ENCODE results near the gene CACYBP. TPM values are rescaled to one million over a fixed set of nuclear protein-coding genes. Genes with fewer than 3 reads are reported as not detected.

The CACYBP gene
- total RNA-seq, 1 experiment from 2014 or later = 183 TPM

- ChIA-PET POLR2A (no interaction called here), CTCF (interaction anchor here (1.1 kb wide), 1 partner anchor 22 kb away, joined by 3 read pairs; no protein-coding TSS in a partner anchor)
- no peak for DNase-seq
- no peak overlapping the region for H3K27ac Mint-ChIP-seq (ENCODE audit: unreplicated experiment)
- intact Hi-C loops (cut with micrococcal nuclease; ENCODE audit: unreplicated experiment) = no loop called here
- H3K36me3 Mint-ChIP-seq (ENCODE audit: insufficient read depth, unreplicated experiment) = no peaks in the 10 kb centered on the region
- peaks cover 33% of the 10 kb centered on the region for H3K4me1 ChIP-seq
- no peaks in the 10 kb centered on the region for H3K27me3 Mint-ChIP-seq (ENCODE audit: insufficient read depth, unreplicated experiment)
- no TSS peak for BruUV-seq (replicated peaks)
- H3K4me3 Mint-ChIP-seq (ENCODE audit: unreplicated experiment) = no peak overlapping the region
- H3K9me3 Mint-ChIP-seq (ENCODE audit: unreplicated experiment) = no peaks in the 10 kb centered on the region
- H3K36me3 ChIP-seq (ENCODE audit: control insufficient read depth, insufficient read depth, low read length) = no peaks in the 10 kb centered on the region
- no peak for TF ChIP-seq CTCF (IDR thresholded peaks at IDR 0.05; ENCODE audit: insufficient read depth in 1 of 2, low read depth in 1 of 2, low read length in 1 of 2, severe bottlenecking in 1 of 2, unreplicated experiment in 1 of 2)
- no peaks in the 10 kb centered on the region for H3K9me3 ChIP-seq
- peaks cover 23% of the 10 kb centered on the region for H3K4me1 Mint-ChIP-seq (ENCODE audit: low read depth, unreplicated experiment)
- H3K4me3 ChIP-seq (ENCODE audit: low read depth, low read length) = no peak overlapping the region
- H3K27me3 ChIP-seq (replicated peaks; ENCODE audit: control insufficient read depth, insufficient read depth, low read length) = no peaks in the 10 kb centered on the region
These were observed 34.8 kb upstream of the CACYBP start for GRCh38 chr1:174964972-174965361.

- peaks cover 33% of the 10 kb centered on the region for H3K4me1 ChIP-seq
- CTCF ChIA-PET = interaction anchor here (1.1 to 1.6 kb wide), 2 partner anchors 11 to 23 kb away, joined by 3 to 4 read pairs; no protein-coding TSS in a partner anchor
- no TSS peak for BruUV-seq (replicated peaks)
- Mint-ChIP-seq H3K27ac (ENCODE audit: unreplicated experiment) (no peak overlapping the region), H3K9me3 (ENCODE audit: unreplicated experiment) (no peaks in the 10 kb centered on the region), H3K36me3 (ENCODE audit: insufficient read depth, unreplicated experiment) (no peaks in the 10 kb centered on the region), H3K4me3 (ENCODE audit: unreplicated experiment) (no peak overlapping the region), H3K27me3 (ENCODE audit: insufficient read depth, unreplicated experiment) (no peaks in the 10 kb centered on the region), H3K4me1 (ENCODE audit: low read depth, unreplicated experiment) (peaks cover 23% of the 10 kb centered on the region)
- H3K36me3 ChIP-seq (ENCODE audit: control insufficient read depth, insufficient read depth, low read length) = no peaks in the 10 kb centered on the region
- H3K4me3 ChIP-seq (ENCODE audit: low read depth, low read length) = no peak overlapping the region
- no peaks in the 10 kb centered on the region for H3K9me3 ChIP-seq
- no peak for TF ChIP-seq CTCF (IDR thresholded peaks at IDR 0.05; ENCODE audit: insufficient read depth in 1 of 2, low read depth in 1 of 2, low read length in 1 of 2, severe bottlenecking in 1 of 2, unreplicated experiment in 1 of 2)
- intact Hi-C loops (cut with micrococcal nuclease; ENCODE audit: unreplicated experiment) = no loop called here
- no peak for DNase-seq
- no peaks in the 10 kb centered on the region for H3K27me3 ChIP-seq (replicated peaks; ENCODE audit: control insufficient read depth, insufficient read depth, low read length)
- POLR2A ChIA-PET = no interaction called here
These were observed 34.3 kb upstream of the CACYBP start for GRCh38 chr1:174965362-174966007.

- H3K27ac Mint-ChIP-seq (ENCODE audit: unreplicated experiment) = no peak overlapping the region
- no peaks in the 10 kb centered on the region for H3K9me3 Mint-ChIP-seq (ENCODE audit: unreplicated experiment)
- peaks cover 33% of the 10 kb centered on the region for H3K4me1 ChIP-seq
- intact Hi-C loops (cut with micrococcal nuclease; ENCODE audit: unreplicated experiment) = no loop called here
- BruUV-seq (replicated peaks) = no TSS peak
- H3K27me3 Mint-ChIP-seq (ENCODE audit: insufficient read depth, unreplicated experiment) = no peaks in the 10 kb centered on the region
- H3K27me3 ChIP-seq (replicated peaks; ENCODE audit: control insufficient read depth, insufficient read depth, low read length) = no peaks in the 10 kb centered on the region
- no peaks in the 10 kb centered on the region for H3K36me3 ChIP-seq (ENCODE audit: control insufficient read depth, insufficient read depth, low read length)
- no peaks in the 10 kb centered on the region for H3K9me3 ChIP-seq
- H3K4me3 ChIP-seq (ENCODE audit: low read depth, low read length) = no peak overlapping the region
- H3K4me3 Mint-ChIP-seq (ENCODE audit: unreplicated experiment) = no peak overlapping the region
- H3K4me1 Mint-ChIP-seq (ENCODE audit: low read depth, unreplicated experiment) = peaks cover 23% of the 10 kb centered on the region
- DNase-seq = peak in 1 of 2 experiments; percentile 34
- no peak for TF ChIP-seq CTCF (IDR thresholded peaks at IDR 0.05; ENCODE audit: insufficient read depth in 1 of 2, low read depth in 1 of 2, low read length in 1 of 2, severe bottlenecking in 1 of 2, unreplicated experiment in 1 of 2)
- POLR2A ChIA-PET = no interaction called here
- H3K36me3 Mint-ChIP-seq (ENCODE audit: insufficient read depth, unreplicated experiment) = no peaks in the 10 kb centered on the region
- CTCF ChIA-PET = interaction anchor here (1.1 to 1.6 kb wide), 2 partner anchors 12 to 23 kb away, joined by 3 to 4 read pairs; no protein-coding TSS in a partner anchor
These were observed 33.7 kb upstream of the CACYBP start for GRCh38 chr1:174966008-174966572.
